ENCODE data around the gene TMEM186.
"Not testable (repeated sequence)": the region's sequence is repeated elsewhere in the genome, so short reads cannot be mapped to it uniquely, and the experiment has no call there.

The TMEM186 gene

GRCh38 chr16:8775359-8775758 lies 22.1 kb downstream of the TMEM186 start:
- DNase-seq (ENCODE audit: low read depth in 2 of 2, low spot score in 1 of 2): no peak

GRCh38 chr16:8774208-8774607 lies 23.2 kb downstream of the TMEM186 start:
- no peak for DNase-seq (ENCODE audit: low read depth in 2 of 2, low spot score in 1 of 2)

GRCh38 chr16:8773537-8773936 lies 23.9 kb downstream of the TMEM186 start:
- DNase-seq (ENCODE audit: low read depth in 2 of 2, low spot score in 1 of 2): no peak

- DNase-seq (ENCODE audit: low read depth in 2 of 2, low spot score in 1 of 2): no peak
These were observed 28.7 kb downstream of the TMEM186 start for GRCh38 chr16:8768692-8769091.

DNA sequence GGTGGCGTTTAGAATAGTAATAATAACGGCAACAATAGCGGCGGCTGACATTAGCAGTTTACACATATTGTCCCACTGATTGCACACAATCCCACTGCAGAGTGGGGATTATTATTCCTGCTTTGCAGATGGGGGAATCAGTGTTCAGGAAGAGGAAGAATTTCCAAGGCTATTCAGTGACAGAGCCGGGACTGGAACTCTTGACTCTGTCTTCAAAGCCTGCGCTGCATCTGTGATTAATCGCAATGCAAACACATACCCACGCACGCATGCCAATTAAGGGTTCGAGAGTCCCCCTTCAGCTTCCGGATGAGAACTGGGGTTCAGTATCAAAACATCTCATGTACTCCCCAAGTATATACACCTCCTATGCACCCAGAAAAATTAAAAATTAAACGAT lies 29.2 kb downstream of the TMEM186 start:
- no peak for DNase-seq (ENCODE audit: low read depth in 2 of 2, low spot score in 1 of 2)

DNA sequence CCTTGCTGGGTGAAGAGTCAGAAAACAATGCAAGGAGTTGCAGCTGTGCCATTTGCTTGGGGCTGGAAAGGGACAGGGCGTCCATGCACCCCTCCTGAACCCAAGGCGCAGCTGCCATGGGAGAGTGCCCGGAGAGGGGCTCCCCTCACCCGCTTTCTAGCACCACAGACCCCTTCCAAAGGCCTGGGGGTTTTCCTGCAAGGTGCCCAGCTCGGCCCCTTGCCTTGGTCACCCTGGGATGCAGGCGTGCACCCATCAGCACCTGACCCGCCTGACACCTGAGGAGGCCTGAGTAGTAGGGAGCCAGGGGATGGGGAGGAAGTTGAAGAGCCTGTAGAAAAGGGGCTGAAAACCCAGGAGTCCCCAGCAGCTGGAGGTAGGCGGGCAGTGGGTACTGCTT lies 30.3 kb downstream of the TMEM186 start:
- no peak for DNase-seq (ENCODE audit: low read depth in 2 of 2, low spot score in 1 of 2)

GRCh38 chr16:8764525-8765250 lies 32.8 kb downstream of the TMEM186 start:
- DNase-seq (ENCODE audit: low read depth in 2 of 2, low spot score in 1 of 2): no peak

DNA sequence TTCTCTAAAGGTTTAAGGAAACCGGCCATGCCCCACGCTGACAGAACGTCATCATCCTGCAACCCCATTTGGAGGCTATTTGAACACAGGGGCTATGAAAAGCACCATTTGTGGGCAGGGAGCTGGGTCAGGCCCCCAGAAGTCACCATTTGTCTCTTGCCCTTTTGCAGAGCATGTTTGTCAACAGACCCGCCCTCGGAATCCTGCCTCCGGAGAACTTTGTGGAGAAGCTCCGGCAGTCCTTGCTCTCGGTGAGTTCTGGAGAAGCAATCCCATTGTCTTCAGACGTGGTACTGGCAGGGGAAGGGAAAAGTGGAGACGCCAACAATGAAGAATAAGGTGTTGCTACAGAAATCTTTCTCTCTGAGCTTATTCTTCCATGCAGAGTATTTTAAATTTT lies 33.5 kb downstream of the TMEM186 start:
- DNase-seq (ENCODE audit: low read depth in 2 of 2, low spot score in 1 of 2): no peak

GRCh38 chr16:8763083-8763482 lies 34.4 kb downstream of the TMEM186 start:
- no peak for DNase-seq (ENCODE audit: low read depth in 2 of 2, low spot score in 1 of 2)

GRCh38 chr16:8762254-8762653 lies 35.2 kb downstream of the TMEM186 start:
- DNase-seq (ENCODE audit: low read depth in 2 of 2, low spot score in 1 of 2): no peak

DNA sequence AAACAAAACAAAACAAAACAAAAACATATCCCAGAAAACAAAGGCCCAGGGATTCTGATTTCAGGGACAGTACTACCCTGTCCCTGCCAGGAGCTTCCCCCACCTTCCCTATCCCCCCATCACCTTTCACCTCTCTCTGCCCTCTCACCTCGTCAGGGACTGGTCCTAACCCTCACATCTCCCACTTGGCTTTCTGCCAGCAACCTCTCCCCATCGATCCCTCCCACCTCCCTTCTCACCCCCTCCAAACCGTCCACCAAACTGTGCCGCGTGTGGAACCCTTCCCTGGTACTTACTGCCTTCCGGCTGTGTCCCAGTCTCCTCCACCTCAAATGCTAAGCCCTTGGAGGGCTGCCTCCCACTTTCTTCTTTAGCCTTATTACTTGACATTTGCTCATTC lies 36.4 kb downstream of the TMEM186 start:
- no peak for DNase-seq (ENCODE audit: low read depth in 2 of 2, low spot score in 1 of 2)

GRCh38 chr16:8760021-8760420 lies 37.4 kb downstream of the TMEM186 start:
- DNase-seq (ENCODE audit: low read depth in 2 of 2, low spot score in 1 of 2): no peak

- DNase-seq (ENCODE audit: low read depth in 2 of 2, low spot score in 1 of 2): no peak
These were observed 39.4 kb downstream of the TMEM186 start for GRCh38 chr16:8758022-8758421.

GRCh38 chr16:8756755-8757154 lies 40.7 kb downstream of the TMEM186 start:
- no peak for DNase-seq (ENCODE audit: low read depth in 2 of 2, low spot score in 1 of 2)

GRCh38 chr16:8753416-8754054 lies 43.9 kb downstream of the TMEM186 start:
- no peak for DNase-seq (ENCODE audit: low read depth in 2 of 2, low spot score in 1 of 2)

DNA sequence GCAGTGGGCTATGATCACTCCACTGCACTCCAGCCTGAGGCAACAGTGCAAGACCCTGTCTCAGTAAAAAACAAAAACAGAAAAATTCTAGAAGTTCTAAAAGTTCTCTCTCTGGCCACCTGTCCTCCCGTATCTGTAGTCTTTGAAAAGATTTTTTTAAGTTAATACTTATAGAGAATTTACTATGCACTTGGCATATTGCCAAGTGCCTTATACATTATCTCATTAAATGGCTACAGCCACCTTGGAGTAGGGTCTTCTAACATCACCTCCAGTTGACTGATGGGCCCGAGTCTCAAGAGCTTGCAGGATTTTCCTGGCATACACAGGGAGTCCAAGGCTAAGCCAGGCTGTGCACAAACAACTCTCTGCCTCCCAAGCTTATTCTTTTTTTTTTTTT lies 44.7 kb downstream of the TMEM186 start:
- no peak for DNase-seq (ENCODE audit: low read depth in 2 of 2, low spot score in 1 of 2)

- DNase-seq (ENCODE audit: low read depth in 2 of 2, low spot score in 1 of 2): no peak
These were observed 45.7 kb downstream of the TMEM186 start for GRCh38 chr16:8751481-8752311.

DNA sequence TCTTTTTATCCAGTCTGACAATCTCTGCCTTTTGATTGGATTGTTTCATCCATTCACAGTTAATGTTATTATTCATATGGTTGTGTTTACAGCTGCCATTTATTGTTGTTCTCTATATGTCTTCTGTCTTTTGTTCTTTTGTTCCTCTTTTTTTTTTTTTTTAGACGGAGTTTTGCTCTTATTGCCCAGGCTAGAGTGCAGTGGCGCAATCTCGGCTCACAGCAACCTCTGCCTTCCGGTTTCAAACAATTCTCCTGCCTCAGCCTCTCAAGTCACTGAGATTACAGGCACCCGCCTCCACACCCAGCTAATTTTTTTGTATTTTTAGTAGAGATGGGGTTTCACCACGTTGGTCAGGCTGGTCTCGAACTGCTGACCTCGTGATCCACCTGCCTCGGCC lies 48.5 kb downstream of the TMEM186 start:
- DNase-seq (ENCODE audit: low read depth in 2 of 2, low spot score in 1 of 2): not testable (repeated sequence)
